ENCODE data around the gene TNS2. TPM values are rescaled to one million over a fixed set of nuclear protein-coding genes. Genes with fewer than 3 reads are reported as not detected.
A peak's percentile ranks its signal among the peaks of the same experiment; 100 is the strongest.

Gene TNS2
- total and polyA plus RNA-seq, 4 donors, result 130 to 412 (median 236) TPM

DNA sequence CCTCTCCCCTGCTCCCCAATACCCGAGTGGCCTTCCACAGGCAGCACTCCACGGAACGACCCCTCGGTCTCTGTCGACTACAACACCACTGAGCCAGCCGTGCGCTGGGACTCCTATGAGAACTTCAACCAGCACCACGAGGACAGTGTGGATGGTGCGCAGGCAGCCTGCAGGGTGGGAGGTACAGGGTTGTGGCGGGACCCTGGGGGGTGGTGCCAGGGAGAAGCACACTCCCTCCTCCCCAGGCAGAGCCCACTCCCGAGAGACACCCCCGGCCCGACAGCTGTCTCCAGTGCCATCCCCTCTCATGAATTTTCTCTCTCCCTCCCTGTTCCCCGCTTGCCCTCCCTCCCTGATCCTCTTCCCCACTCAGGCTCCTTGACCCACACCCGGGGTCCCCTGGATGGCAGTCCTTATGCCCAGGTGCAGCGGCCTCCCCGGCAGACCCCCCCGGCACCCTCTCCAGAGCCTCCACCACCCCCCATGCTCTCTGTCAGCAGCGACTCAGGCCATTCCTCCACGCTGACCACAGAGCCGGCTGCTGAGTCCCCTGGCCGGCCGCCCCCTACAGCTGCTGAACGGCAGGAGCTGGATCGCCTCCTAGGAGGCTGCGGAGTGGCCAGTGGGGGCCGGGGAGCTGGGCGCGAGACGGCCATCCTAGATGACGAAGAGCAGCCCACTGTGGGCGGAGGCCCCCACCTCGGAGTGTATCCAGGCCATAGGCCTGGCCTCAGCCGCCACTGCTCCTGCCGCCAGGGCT, 9.0 kb downstream of the TNS2 start:
- H3K9me3 ChIP-seq (ENCODE audit: control insufficient read depth, low read length), result no peaks in the 10 kb centered on the region
- intact Hi-C loops (cut with DNase I), result no loop called here
- H3K4me3 ChIP-seq (ENCODE audit: low read length in 2 of 2), result no peak overlapping the region
- H3K4me1 ChIP-seq (ENCODE audit: control insufficient read depth in 1 of 2, insufficient read depth in 2 of 2, low read length in 2 of 2), result no peaks in the 10 kb centered on the region
- H3K36me3 ChIP-seq (ENCODE audit: control insufficient read depth in 1 of 2, insufficient read depth in 2 of 2, low read length in 1 of 2), result peaks cover 0 to 1% of the 10 kb centered on the region in 2 donors
- no peak overlapping the region for H3K27ac ChIP-seq (ENCODE audit: low read depth in 1 of 2, low read length in 2 of 2)
- DNase-seq (peak in 1 of 2 donors; percentile 74), ATAC-seq (ENCODE audit: low FRiP score) (no peak)
- 74 to 78% methylated on average over 35 of the region's 35 CpGs for WGBS, 2 donors
- no peaks in the 10 kb centered on the region for H3K27me3 ChIP-seq (ENCODE audit: control insufficient read depth in 1 of 2, insufficient read depth in 2 of 2, low read length in 1 of 2)

DNA sequence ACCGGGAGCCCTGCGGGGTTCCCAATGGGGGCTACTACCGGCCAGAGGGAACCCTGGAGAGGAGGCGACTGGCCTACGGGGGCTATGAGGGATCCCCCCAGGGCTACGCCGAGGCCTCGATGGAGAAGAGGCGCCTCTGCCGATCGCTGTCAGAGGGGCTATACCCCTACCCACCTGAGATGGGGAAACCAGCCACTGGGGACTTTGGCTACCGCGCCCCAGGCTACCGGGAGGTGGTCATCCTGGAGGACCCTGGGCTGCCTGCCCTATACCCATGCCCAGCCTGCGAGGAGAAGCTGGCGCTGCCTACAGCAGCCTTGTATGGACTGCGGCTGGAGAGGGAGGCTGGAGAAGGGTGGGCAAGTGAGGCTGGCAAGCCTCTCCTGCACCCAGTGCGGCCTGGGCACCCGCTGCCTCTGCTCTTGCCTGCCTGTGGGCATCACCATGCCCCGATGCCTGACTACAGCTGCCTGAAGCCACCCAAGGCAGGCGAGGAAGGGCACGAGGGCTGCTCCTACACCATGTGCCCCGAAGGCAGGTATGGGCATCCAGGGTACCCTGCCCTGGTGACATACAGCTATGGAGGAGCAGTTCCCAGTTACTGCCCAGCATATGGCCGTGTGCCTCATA, 9.7 kb downstream of the TNS2 start:
- H3K4me3 ChIP-seq (ENCODE audit: low read length in 2 of 2), result no peak overlapping the region
- no peak for ATAC-seq (ENCODE audit: low FRiP score)
- DNase-seq, result peak in 1 of 2 donors; percentile 74
- WGBS, 2 donors, result 81 to 83% methylated on average over 24 of the region's 24 CpGs
- no peak overlapping the region for H3K27ac ChIP-seq (ENCODE audit: low read depth in 1 of 2, low read length in 2 of 2)
- no peaks in the 10 kb centered on the region for H3K4me1 ChIP-seq (ENCODE audit: control insufficient read depth in 1 of 2, insufficient read depth in 2 of 2, low read length in 2 of 2)
- H3K27me3 ChIP-seq (ENCODE audit: control insufficient read depth in 1 of 2, insufficient read depth in 2 of 2, low read length in 1 of 2), result no peaks in the 10 kb centered on the region
- intact Hi-C loops (cut with DNase I), result loop anchor here (10.0 kb wide), 2 partner anchors 95 to 235 kb away; partner anchors contain the start of genes MYG1 (in 1 of the 2) and PFDN5 (in 1 of the 2)
- peaks cover 0 to 1% of the 10 kb centered on the region in 2 donors for H3K36me3 ChIP-seq (ENCODE audit: control insufficient read depth in 1 of 2, insufficient read depth in 2 of 2, low read length in 1 of 2)
- H3K9me3 ChIP-seq (ENCODE audit: control insufficient read depth, low read length), result no peaks in the 10 kb centered on the region

DNA sequence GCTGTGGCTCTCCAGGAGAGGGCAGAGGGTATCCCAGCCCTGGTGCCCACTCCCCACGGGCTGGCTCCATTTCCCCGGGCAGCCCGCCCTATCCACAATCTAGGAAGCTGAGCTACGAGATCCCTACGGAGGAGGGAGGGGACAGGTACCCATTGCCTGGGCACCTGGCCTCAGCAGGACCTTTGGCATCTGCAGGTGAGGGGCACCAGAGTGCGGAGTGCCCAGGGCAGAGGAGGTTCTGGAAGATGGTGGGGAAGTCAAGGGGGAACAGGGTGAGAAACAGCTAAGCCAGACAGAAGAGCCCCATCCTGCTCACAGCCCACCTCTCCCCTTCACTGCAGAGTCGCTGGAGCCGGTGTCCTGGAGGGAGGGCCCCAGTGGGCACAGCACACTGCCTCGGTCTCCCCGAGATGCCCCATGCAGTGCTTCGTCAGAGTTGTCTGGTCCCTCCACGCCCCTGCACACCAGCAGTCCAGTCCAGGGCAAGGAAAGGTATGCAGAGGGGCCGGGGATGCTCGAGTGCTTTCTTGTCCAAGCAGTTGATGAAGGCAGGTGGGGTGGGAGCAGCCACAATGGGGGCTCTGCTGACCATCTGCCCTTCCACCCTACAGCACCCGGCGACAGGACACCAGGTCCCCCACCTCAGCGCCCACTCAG, 10.3 kb downstream of the TNS2 start:
- Histone ChIP-seq H3K4me1 (ENCODE audit: control insufficient read depth in 1 of 2, insufficient read depth in 2 of 2, low read length in 2 of 2) (no peaks in the 10 kb centered on the region), H3K36me3 (ENCODE audit: control insufficient read depth in 1 of 2, insufficient read depth in 2 of 2, low read length in 1 of 2) (peaks cover 0 to 1% of the 10 kb centered on the region in 2 donors), H3K9me3 (ENCODE audit: control insufficient read depth, low read length) (no peaks in the 10 kb centered on the region), H3K27ac (ENCODE audit: low read depth in 1 of 2, low read length in 2 of 2) (no peak overlapping the region), H3K27me3 (ENCODE audit: control insufficient read depth in 1 of 2, insufficient read depth in 2 of 2, low read length in 1 of 2) (no peaks in the 10 kb centered on the region), H3K4me3 (ENCODE audit: low read length in 2 of 2) (no peak overlapping the region)
- WGBS, 2 donors, result 73 to 76% methylated on average over 17 of the region's 17 CpGs
- intact Hi-C loops (cut with DNase I), result loop anchor here (10.0 kb wide), 2 partner anchors 95 to 235 kb away; partner anchors contain the start of genes MYG1 (in 1 of the 2) and PFDN5 (in 1 of the 2)
- DNase-seq, result peak in 1 of 2 donors; percentile 75
- no peak for ATAC-seq (ENCODE audit: low FRiP score)

DNA sequence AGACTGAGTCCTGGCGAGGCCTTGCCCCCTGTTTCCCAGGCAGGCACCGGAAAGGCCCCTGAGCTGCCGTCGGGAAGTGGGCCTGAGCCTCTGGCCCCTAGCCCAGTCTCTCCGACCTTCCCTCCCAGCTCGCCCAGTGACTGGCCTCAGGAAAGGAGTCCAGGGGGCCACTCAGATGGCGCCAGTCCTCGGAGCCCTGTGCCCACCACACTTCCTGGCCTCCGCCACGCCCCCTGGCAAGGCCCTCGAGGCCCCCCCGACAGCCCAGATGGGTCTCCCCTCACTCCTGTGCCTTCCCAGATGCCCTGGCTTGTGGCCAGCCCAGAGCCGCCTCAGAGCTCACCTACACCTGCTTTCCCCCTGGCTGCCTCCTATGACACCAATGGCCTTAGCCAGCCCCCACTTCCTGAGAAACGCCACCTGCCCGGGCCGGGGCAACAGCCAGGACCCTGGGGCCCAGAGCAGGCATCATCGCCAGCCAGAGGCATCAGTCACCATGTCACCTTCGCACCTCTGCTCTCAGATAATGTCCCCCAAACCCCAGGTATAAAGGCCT, 10.9 kb downstream of the TNS2 start:
- no peaks in the 10 kb centered on the region for H3K4me1 ChIP-seq (ENCODE audit: control insufficient read depth in 1 of 2, insufficient read depth in 2 of 2, low read length in 2 of 2)
- no peak overlapping the region for H3K4me3 ChIP-seq (ENCODE audit: low read length in 2 of 2)
- peak in 1 of 2 donors; percentile 79 for DNase-seq
- peaks cover 0 to 1% of the 10 kb centered on the region in 2 donors for H3K36me3 ChIP-seq (ENCODE audit: control insufficient read depth in 1 of 2, insufficient read depth in 2 of 2, low read length in 1 of 2)
- intact Hi-C loops (cut with DNase I), result loop anchor here (10.0 kb wide), 2 partner anchors 94 to 234 kb away; partner anchors contain the start of genes MYG1 (in 1 of the 2) and PFDN5 (in 1 of the 2)
- H3K9me3 ChIP-seq (ENCODE audit: control insufficient read depth, low read length), result no peaks in the 10 kb centered on the region
- no peak for ATAC-seq (ENCODE audit: low FRiP score)
- H3K27ac ChIP-seq (ENCODE audit: low read depth in 1 of 2, low read length in 2 of 2), result peak overlapping the region in 1 of 2 donors; percentile 18
- no peaks in the 10 kb centered on the region for H3K27me3 ChIP-seq (ENCODE audit: control insufficient read depth in 1 of 2, insufficient read depth in 2 of 2, low read length in 1 of 2)
- 52 to 54% methylated on average over 18 of the region's 18 CpGs for WGBS, 2 donors

DNA sequence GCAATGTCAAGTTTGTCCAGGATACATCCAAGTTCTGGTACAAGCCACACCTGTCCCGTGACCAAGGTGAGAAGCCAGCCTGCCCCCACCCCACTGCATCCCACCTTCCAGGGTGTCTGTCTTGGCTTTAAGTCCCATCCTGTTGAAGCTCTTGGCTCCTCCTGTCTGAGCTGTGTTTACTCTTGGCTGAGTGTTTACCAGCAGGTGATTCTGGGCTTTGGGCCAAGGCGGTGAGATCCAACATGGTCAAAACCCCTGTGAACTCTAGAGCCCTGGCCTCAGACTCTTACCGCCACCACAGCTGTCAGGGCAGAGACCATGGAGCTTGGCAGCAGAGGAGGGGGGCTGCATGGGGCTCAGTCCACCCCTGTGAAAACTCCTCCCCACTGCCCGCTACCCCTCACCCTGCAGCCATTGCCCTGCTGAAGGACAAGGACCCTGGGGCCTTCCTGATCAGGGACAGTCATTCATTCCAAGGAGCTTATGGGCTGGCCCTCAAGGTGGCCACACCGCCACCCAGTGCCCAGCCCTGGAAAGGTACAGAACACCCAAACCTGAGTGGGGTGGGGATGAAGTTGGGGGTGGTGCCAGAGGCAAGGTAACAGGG, 11.6 kb downstream of the TNS2 start:
- 87 to 88% methylated on average over 5 of the region's 5 CpGs for WGBS, 2 donors
- H3K36me3 ChIP-seq (ENCODE audit: control insufficient read depth in 1 of 2, insufficient read depth in 2 of 2, low read length in 1 of 2), result peaks cover 0 to 1% of the 10 kb centered on the region in 2 donors
- ATAC-seq (ENCODE audit: low FRiP score), result no peak
- intact Hi-C loops (cut with DNase I), result loop anchor here (10.0 kb wide), 2 partner anchors 93 to 233 kb away; partner anchors contain the start of genes MYG1 (in 1 of the 2) and PFDN5 (in 1 of the 2)
- H3K9me3 ChIP-seq (ENCODE audit: control insufficient read depth, low read length), result no peaks in the 10 kb centered on the region
- DNase-seq, result peak in 1 of 2 donors; percentile 66
- H3K4me1 ChIP-seq (ENCODE audit: control insufficient read depth in 1 of 2, insufficient read depth in 2 of 2, low read length in 2 of 2), result no peaks in the 10 kb centered on the region
- no peak overlapping the region for H3K4me3 ChIP-seq (ENCODE audit: low read length in 2 of 2)
- peak overlapping the region in 1 of 2 donors; percentile 18 for H3K27ac ChIP-seq (ENCODE audit: low read depth in 1 of 2, low read length in 2 of 2)
- H3K27me3 ChIP-seq (ENCODE audit: control insufficient read depth in 1 of 2, insufficient read depth in 2 of 2, low read length in 1 of 2), result no peaks in the 10 kb centered on the region

DNA sequence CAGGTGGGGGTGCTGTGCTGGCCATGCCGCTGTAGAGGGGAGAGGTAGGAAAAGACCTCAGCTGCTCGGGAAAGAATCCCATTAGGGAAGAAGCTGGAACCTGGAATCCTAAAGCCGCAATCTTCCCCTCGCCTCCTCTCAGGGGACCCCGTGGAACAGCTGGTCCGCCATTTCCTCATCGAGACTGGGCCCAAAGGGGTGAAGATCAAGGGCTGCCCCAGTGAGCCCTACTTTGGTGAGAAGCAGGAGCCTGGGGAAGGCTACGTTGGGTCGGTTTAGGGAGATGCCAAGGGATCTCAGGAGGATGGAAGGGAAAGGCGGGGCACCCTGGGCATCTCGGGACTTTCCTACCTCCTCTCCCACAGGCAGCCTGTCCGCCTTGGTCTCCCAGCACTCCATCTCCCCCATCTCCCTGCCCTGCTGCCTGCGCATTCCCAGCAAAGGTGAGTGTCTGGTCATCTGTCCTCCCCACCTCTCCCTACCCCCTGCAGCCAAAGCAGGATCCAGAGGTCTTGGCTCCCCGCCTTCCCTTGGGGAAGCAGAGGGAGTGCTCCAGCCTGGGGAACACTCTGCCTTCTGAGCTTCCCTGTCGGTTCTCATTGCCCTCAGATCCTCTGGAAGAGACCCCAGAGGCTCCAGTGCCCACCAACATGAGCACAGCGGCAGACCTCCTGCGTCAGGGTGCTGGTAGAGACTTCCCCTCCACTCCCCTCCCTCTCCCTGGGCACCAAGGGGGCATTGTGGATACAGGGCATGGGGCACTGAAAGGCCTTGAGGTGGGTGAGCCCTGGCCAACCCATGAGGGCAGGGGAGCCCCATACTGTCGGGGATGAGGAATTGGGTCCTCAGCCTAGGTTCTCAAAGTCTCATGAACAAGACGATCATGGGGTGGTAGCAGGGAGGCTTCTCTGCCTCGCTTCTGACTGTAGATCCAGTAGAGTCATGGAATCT, 12.4 kb downstream of the TNS2 start:
- intact Hi-C loops (cut with DNase I), result loop anchor here (10.0 kb wide), 2 partner anchors 93 to 233 kb away; partner anchors contain the start of genes MYG1 (in 1 of the 2) and PFDN5 (in 1 of the 2)
- 68 to 72% methylated on average over 20 of the region's 20 CpGs for WGBS, 2 donors
- Histone ChIP-seq H3K36me3 (ENCODE audit: control insufficient read depth in 1 of 2, insufficient read depth in 2 of 2, low read length in 1 of 2) (peaks cover 0 to 1% of the 10 kb centered on the region in 2 donors), H3K27ac (ENCODE audit: low read depth in 1 of 2, low read length in 2 of 2) (peak overlapping the region in 1 of 2 donors; percentile 13), H3K9me3 (ENCODE audit: control insufficient read depth, low read length) (no peaks in the 10 kb centered on the region), H3K4me1 (ENCODE audit: control insufficient read depth in 1 of 2, insufficient read depth in 2 of 2, low read length in 2 of 2) (no peaks in the 10 kb centered on the region), H3K27me3 (ENCODE audit: control insufficient read depth in 1 of 2, insufficient read depth in 2 of 2, low read length in 1 of 2) (no peaks in the 10 kb centered on the region), H3K4me3 (ENCODE audit: low read length in 2 of 2) (no peak overlapping the region)
- DNase-seq, result peak in 1 of 2 donors; percentile 71
- ATAC-seq (ENCODE audit: low FRiP score), result no peak

DNA sequence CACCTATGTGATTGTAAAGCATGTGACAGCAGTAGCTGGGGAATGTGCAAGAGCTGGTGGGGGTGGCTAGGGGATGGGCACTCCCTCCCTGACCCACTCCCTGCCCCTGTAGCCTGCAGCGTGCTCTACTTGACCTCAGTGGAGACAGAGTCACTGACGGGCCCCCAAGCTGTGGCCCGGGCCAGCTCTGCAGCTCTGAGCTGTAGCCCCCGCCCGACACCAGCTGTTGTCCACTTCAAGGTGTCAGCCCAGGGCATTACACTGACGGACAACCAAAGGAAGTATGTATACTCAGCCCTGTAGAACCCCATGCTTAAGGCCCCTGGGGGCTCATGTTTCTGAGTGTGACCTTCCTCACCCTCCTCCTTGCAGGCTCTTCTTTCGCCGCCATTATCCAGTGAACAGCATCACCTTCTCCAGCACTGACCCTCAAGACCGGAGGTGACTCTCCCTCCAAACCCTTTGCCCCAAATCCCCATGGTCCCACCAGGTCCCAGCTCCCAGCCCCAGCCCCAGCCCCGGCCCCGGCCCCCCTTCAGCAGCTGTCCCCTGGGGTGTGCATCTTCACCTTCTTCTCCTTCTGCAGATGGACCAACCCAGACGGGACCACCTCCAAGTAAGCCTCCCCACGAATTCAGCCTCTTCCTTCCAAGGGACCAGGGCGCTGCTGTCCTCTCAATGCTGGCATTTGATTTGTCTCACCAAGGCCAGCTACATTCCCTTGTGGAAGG, 13.3 kb downstream of the TNS2 start:
- H3K36me3 ChIP-seq (ENCODE audit: control insufficient read depth in 1 of 2, insufficient read depth in 2 of 2, low read length in 1 of 2), result peaks cover 0 to 1% of the 10 kb centered on the region in 2 donors
- peak overlapping the region in 1 of 2 donors; percentile 18 for H3K27ac ChIP-seq (ENCODE audit: low read depth in 1 of 2, low read length in 2 of 2)
- 60 to 67% methylated on average over 14 of the region's 14 CpGs for WGBS, 2 donors
- no peak overlapping the region for H3K4me3 ChIP-seq (ENCODE audit: low read length in 2 of 2)
- ATAC-seq (ENCODE audit: low FRiP score) (no peak), DNase-seq (peak in 1 of 2 donors; percentile 74)
- H3K9me3 ChIP-seq (ENCODE audit: control insufficient read depth, low read length), result no peaks in the 10 kb centered on the region
- intact Hi-C loops (cut with DNase I), result loop anchor here (10.0 kb wide), 2 partner anchors 92 to 232 kb away; partner anchors contain the start of genes MYG1 (in 1 of the 2) and PFDN5 (in 1 of the 2)
- no peaks in the 10 kb centered on the region for H3K27me3 ChIP-seq (ENCODE audit: control insufficient read depth in 1 of 2, insufficient read depth in 2 of 2, low read length in 1 of 2)
- no peaks in the 10 kb centered on the region for H3K4me1 ChIP-seq (ENCODE audit: control insufficient read depth in 1 of 2, insufficient read depth in 2 of 2, low read length in 2 of 2)

Data from aorta (tissue), 5 donors.